Lower leg skin (tissue), 3 donors: ENCODE data around the gene RHBDL3.

ENCODE experiments used
- POLR2A ChIP-seq, 2 donors: fragments of 450-650 bp; IDR thresholded peaks; one replicate each; pipeline ENCODE4 v1.6.1; 2016 to 2017; ENCODE audit warnings: antibody characterized with exemption in 2 of 2, mild to moderate bottlenecking in 1 of 2, moderate library complexity in 1 of 2
- TF ChIP-seq, protein P1 (sequence below), 3 donors: fragments of 450-650 bp; IDR thresholded peaks; one replicate each; pipeline ENCODE4 v1.5.1; 2016; ENCODE audit warnings: antibody characterized with exemption in 3 of 3, mild to moderate bottlenecking in 3 of 3, moderate library complexity in 2 of 3

DNA sequence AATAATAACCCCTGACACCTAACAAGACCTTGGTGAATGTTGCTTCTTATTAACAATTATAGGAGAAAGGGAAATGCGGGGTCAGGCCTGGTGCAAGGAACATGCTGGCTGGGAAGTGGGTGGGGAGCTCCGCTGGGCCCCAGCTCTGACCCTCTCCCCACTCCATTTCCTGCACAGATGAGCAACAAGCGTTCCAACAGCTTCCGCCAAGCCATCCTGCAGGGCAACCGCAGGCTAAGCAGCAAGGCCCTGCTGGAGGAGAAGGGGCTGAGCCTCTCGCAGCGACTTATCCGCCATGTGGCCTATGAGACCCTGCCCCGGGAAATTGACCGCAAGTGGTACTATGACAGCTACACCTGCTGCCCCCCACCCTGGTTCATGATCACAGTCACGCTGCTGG, 23.0 kb downstream of the RHBDL3 start:
- TF ChIP-seq, protein P1, sequence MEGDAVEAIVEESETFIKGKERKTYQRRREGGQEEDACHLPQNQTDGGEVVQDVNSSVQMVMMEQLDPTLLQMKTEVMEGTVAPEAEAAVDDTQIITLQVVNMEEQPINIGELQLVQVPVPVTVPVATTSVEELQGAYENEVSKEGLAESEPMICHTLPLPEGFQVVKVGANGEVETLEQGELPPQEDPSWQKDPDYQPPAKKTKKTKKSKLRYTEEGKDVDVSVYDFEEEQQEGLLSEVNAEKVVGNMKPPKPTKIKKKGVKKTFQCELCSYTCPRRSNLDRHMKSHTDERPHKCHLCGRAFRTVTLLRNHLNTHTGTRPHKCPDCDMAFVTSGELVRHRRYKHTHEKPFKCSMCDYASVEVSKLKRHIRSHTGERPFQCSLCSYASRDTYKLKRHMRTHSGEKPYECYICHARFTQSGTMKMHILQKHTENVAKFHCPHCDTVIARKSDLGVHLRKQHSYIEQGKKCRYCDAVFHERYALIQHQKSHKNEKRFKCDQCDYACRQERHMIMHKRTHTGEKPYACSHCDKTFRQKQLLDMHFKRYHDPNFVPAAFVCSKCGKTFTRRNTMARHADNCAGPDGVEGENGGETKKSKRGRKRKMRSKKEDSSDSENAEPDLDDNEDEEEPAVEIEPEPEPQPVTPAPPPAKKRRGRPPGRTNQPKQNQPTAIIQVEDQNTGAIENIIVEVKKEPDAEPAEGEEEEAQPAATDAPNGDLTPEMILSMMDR (IDR thresholded peaks at IDR 0.05) = no peak
- no peak for TF ChIP-seq POLR2A (IDR thresholded peaks at IDR 0.05)
